ENCODE data around the gene MAP4K1.

DNA sequence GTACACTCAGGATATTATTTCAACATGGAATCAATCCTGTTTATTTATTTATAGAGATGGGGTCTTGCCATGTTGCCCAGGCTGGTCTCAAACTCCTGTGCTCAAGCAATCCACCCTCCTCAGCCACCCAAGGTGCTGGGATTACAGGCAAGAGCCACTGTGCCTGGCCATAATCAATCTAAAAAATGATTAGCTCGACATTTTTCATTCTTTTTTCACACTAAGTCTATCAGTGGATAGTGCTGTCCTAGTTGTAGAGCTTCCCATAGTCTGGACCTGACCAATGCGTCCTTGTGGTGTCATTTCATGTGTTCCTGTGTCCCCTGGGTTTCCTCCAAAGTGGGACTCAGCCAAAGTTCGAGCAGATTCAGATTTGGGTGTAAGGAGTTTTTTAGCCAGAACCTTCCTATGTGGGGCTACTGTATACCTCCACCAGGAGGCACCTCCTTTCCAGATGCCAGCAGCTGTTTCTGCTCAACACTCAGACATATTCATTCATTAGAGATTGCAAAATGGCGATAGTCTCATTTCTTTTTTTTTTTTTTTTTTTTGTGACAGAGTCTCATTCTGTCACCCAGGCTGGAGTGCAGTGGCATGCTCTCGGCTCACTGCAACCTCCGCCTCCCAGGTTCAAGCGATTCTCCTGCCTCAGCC, 61.1 kb downstream of the MAP4K1 start:
- TF ChIP-seq BACH2 (CRISPR knock-in tag; IDR thresholded peaks at IDR 0.05; ENCODE audit: borderline replicate concordance), result no peak
- TF ChIP-seq CREB5 (CRISPR knock-in tag; IDR thresholded peaks at IDR 0.05; ENCODE audit: low read depth), result no peak
